Stimulated activated CD4-positive, alpha-beta T cell treated with anti-CD3 and anti-CD28 coated beads, Interleukin-4, amount 100 ng/mL, for 4 hours (primary cell): ENCODE measurements around the gene ITGAL.
"Not testable (repeated sequence)": the region's sequence is repeated elsewhere in the genome, so short reads cannot be mapped to it uniquely, and the experiment has no call there.

Experiments
- DNase-seq, 2 experiments: peaks; one replicate each; pipeline ENCODE4 v3.0.0-alpha.2; 2020

The ITGAL gene

GRCh38 chr16:30472328-30472942 lies at the start of gene ITGAL:
TSS of gene ITGAL (plus strand) at chr16:30472742. CDS start at chr16:30472838, 96 bp downstream.
- DNase-seq: peak; percentile 70 to 84

- DNase-seq: no peak
Observed at GRCh38 chr16:30428055-30428454, 44.5 kb upstream of the ITGAL start.

- DNase-seq: no peak
Observed at GRCh38 chr16:30429418-30429677, 43.2 kb upstream of the ITGAL start.

GRCh38 chr16:30429678-30430427 lies 42.7 kb upstream of the ITGAL start, which contains the start of gene DCTPP1:
TSS of gene DCTPP1 (minus strand) at chr16:30430030. CDS start at chr16:30429980, 50 bp downstream.
- DNase-seq: peak; percentile 90 to 98

- no peak for DNase-seq
Observed at GRCh38 chr16:30430428-30430970, 42.0 kb upstream of the ITGAL start.

GRCh38 chr16:30434852-30435251 lies 37.7 kb upstream of the ITGAL start:
- peak in 1 of 2 experiments; percentile 28 for DNase-seq

- no peak for DNase-seq
Observed at GRCh38 chr16:30437511-30438046, 35.0 kb upstream of the ITGAL start.

- DNase-seq: no peak
Observed at GRCh38 chr16:30438835-30439234, 33.7 kb upstream of the ITGAL start.

- no peak for DNase-seq
Observed at GRCh38 chr16:30439720-30440348, 32.7 kb upstream of the ITGAL start.

- DNase-seq: no peak
Observed at GRCh38 chr16:30443631-30444030, 28.9 kb upstream of the ITGAL start.

- DNase-seq: no peak
Observed at GRCh38 chr16:30444231-30445148, 28.1 kb upstream of the ITGAL start.

- no peak for DNase-seq
Observed at GRCh38 chr16:30445149-30445407, 27.5 kb upstream of the ITGAL start.

- DNase-seq: peak; percentile 93 to 95
Observed at GRCh38 chr16:30445408-30446202, 26.9 kb upstream of the ITGAL start, which contains the start of gene SEPHS2. TSS of gene SEPHS2 (minus strand) at chr16:30445874. CDS start at chr16:30445727, 147 bp downstream.

GRCh38 chr16:30446203-30446595 lies 26.3 kb upstream of the ITGAL start:
- DNase-seq: no peak

- no peak for DNase-seq
Observed at GRCh38 chr16:30447512-30448226, 24.9 kb upstream of the ITGAL start.

GRCh38 chr16:30449116-30449435 lies 23.5 kb upstream of the ITGAL start:
- DNase-seq: no peak

- DNase-seq: not testable (repeated sequence)
Observed at GRCh38 chr16:30452709-30453580, 19.6 kb upstream of the ITGAL start.

GRCh38 chr16:30456302-30456701 lies 16.2 kb upstream of the ITGAL start:
- no peak for DNase-seq

- no peak for DNase-seq
Observed at GRCh38 chr16:30457256-30457655, 15.3 kb upstream of the ITGAL start.
